Lung (tissue), 12 donors: Measurements from ENCODE around the gene MSH5. TPM values are rescaled to one million over a fixed set of nuclear protein-coding genes. Genes with fewer than 3 reads are reported as not detected.

Experiments
- ATAC-seq: fragments of 200-7000 bp; cut with Tn5 transposase; one replicate; pipeline ENCODE4 v1.9.1; 2020; ENCODE audit warnings: moderate number of reproducible peaks; ENCODE audit not compliant: insufficient read depth, low FRiP score
- DNase-seq, 3 donors: peaks; one replicate each; pipeline ENCODE4 v3.0.0-alpha.2; 2013 to 2017
- H3K27ac ChIP-seq, 2 donors: one replicate each; pipeline ENCODE4 v1.5.1; 2013; ENCODE audit warnings: mild to moderate bottlenecking in 2 of 2, moderate library complexity in 2 of 2, control low read depth in 1 of 2, inconsistent platforms in 1 of 2, low read depth in 1 of 2, low read length in 1 of 2
- H3K27me3 ChIP-seq, 3 donors: one replicate each; pipeline ENCODE4 v1.5.1; 2013; ENCODE audit warnings: low read length in 2 of 3; ENCODE audit not compliant: control insufficient read depth in 3 of 3, insufficient read depth in 3 of 3
- H3K36me3 ChIP-seq, 4 donors: one replicate each; pipeline ENCODE4 v1.5.1; 2013; ENCODE audit warnings: low read length in 4 of 4, mild to moderate bottlenecking in 1 of 4, moderate library complexity in 1 of 4; ENCODE audit not compliant: control insufficient read depth in 4 of 4, insufficient read depth in 4 of 4
- H3K4me1 ChIP-seq, 5 donors: one replicate each; pipeline ENCODE4 v1.5.1; 2013; ENCODE audit warnings: low read length in 5 of 5, mild to moderate bottlenecking in 2 of 5, moderate library complexity in 1 of 5; ENCODE audit not compliant: control insufficient read depth in 5 of 5, insufficient read depth in 5 of 5
- H3K4me3 ChIP-seq: one replicate; pipeline ENCODE4 v1.5.1; 2013; ENCODE audit warnings: mild to moderate bottlenecking, control low read depth, moderate library complexity
- H3K9ac ChIP-seq, 2 donors: one replicate each; pipeline ENCODE4 v1.5.1; 2013; ENCODE audit warnings: low read length in 2 of 2, control low read depth in 1 of 2; ENCODE audit not compliant: insufficient read depth in 1 of 2
- H3K9me3 ChIP-seq, 4 donors: one replicate each; pipeline ENCODE4 v1.5.1; 2013; ENCODE audit warnings: low read length in 3 of 4, mild to moderate bottlenecking in 1 of 4, moderate library complexity in 1 of 4; ENCODE audit not compliant: control insufficient read depth in 4 of 4, insufficient read depth in 3 of 4
- CTCF ChIP-seq: IDR thresholded peaks from 2 replicates; pipeline ENCODE4 v1.5.1; 2012; ENCODE audit warnings: mild to moderate bottlenecking; ENCODE audit errors: control extremely low read depth, extremely low read depth
- WGBS, 2 donors: extraction: QIAGEN DNeasy Blood & Tissue Kit; methylation state at CpG; one replicate each; pipeline ENCODE4 v1.1.7; 2013; 5-methylcytosine and 5-hydroxymethylcytosine counted together
- polyA plus RNA-seq, 2 donors: library from polyadenylated mRNA; stranded (reverse); fragments of 200-250 nt; gene quantifications; one replicate each; pipeline ENCODE4 v1.2.1, GENCODE V29; 2013
- total RNA-seq, 2 donors: library from RNA; depleted of rRNA in 1 of 2; stranded (reverse); fragments of >200 nt in 1 of 2; gene quantifications; one replicate each; pipeline ENCODE4 v1.2.1, GENCODE V29; 2014 to 2021
- donor health status: control.
- donor health status: control.
- donor health status: Bipolar disorder and iron deficiency.
- donor health status: healthy.
- donor health status: DM: yes; HTN: yes; CAD: no.

The MSH5 gene
- total and polyA plus RNA-seq, 4 donors = 4.5 to 17.8 (median 13.4) TPM

DNA sequence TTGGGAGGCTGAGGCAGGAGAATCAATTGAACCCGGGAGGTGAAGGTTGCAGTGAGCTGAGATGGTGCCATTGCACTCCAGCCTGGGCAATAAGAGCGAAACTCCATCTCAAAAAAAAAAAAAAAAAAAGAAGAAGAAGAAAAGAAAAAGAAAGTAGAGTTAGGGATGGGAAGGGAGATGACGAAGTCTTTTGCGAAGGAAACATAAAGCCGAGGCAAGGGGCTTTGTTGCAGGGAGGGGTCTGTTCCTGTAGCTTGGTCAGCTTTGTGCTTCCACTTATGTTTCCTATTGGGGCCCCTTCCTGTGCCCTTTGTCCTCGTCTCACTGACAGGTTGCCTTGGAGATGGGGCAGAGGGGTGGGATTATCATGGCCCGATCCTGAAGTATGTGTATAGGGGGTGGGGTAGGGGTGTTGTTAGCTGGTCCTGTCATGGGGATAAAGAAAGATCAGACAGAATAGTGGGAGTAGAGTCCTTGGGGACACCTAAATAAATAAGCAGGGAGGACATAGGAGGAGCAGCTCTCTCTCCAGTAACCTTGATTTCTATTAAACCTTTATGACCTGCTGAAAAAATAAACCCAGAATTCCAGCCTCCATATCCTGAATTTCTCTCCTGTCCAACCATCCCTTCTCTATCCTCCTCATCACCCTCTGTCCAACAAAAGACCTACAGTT is 2.4 kb upstream of the MSH5 start:
- peaks cover 4 to 17% (median 11%) of the 10 kb centered on the region in 4 donors for H3K36me3 ChIP-seq
- H3K27me3 ChIP-seq = no peaks in the 10 kb centered on the region
- no peak for TF ChIP-seq CTCF
- H3K9me3 ChIP-seq = no peaks in the 10 kb centered on the region
- H3K9ac ChIP-seq = peak overlapping the region; percentile 20 to 78
- H3K4me3 ChIP-seq = no peak overlapping the region
- H3K27ac ChIP-seq = peak overlapping the region; percentile 47 to 98
- DNase-seq = peak; percentile 69 to 79 (median 70)
- peaks cover 0 to 45% (median 17%) of the 10 kb centered on the region in 5 donors for H3K4me1 ChIP-seq
- WGBS, 2 donors = 10 to 30% methylated on average over 7 of the region's 7 CpGs
- ATAC-seq = no peak

DNA sequence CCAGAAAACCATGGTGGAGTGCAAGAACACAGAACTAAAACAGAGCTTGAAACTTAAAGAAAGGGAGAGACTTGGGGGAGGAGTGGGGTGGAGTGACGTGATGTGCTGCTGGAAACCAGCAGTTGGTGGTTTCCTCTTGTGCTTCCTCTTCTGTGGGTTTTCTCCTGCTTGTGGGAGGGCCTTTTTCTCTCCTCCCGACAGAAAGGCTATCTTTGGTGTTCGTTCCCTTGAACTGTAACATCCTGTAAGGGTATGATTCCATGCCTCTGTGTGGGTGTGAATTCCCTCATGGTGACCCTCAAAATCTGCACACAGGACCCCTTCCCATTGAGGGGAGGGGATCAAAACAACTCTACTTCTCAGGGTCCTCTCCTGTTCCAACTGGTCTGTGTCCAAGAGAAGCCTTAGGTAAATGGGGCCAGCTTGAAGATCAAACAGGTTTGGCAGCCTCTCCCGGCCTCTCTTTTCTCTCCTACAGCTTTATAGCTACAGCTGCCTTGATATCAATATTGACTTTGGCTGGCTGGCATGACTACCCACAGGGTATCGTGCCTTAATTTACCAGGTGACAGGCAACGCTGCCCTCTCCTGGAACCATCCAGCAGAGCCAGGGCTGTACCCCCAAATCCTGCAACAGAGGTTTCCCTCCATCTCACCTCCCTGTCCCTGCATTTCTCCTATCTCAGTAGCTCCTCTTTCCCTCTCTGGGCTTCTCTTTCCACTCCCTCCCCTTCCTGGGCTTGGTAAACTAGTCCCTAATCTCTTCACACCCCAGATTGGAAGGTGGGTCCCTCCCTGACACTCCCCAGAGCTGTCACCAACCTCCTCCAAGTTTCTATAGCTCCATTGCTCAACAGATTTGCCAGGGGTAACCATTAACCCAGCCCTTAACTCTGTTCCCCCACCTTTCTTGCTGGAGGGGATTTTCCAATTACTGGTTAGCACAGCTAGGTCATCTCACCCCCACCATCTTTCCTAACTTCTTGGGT is 1.5 kb upstream of the MSH5 start:
- ATAC-seq (no peak), DNase-seq (peak; percentile 75 to 92 (median 81))
- Histone ChIP-seq H3K27ac (peak overlapping the region in 1 of 2 donors; percentile 93), H3K27me3 (no peaks in the 10 kb centered on the region), H3K36me3 (peaks cover 4 to 14% (median 8%) of the 10 kb centered on the region in 4 donors), H3K9ac (peak overlapping the region; percentile 20 to 78), H3K9me3 (no peaks in the 10 kb centered on the region), H3K4me1 (peaks cover 0 to 45% (median 17%) of the 10 kb centered on the region in 5 donors), H3K4me3 (no peak overlapping the region)
- 4 to 9% methylated on average over 6 of the region's 6 CpGs for WGBS, 2 donors
- peak; percentile 11 for TF ChIP-seq CTCF

DNA sequence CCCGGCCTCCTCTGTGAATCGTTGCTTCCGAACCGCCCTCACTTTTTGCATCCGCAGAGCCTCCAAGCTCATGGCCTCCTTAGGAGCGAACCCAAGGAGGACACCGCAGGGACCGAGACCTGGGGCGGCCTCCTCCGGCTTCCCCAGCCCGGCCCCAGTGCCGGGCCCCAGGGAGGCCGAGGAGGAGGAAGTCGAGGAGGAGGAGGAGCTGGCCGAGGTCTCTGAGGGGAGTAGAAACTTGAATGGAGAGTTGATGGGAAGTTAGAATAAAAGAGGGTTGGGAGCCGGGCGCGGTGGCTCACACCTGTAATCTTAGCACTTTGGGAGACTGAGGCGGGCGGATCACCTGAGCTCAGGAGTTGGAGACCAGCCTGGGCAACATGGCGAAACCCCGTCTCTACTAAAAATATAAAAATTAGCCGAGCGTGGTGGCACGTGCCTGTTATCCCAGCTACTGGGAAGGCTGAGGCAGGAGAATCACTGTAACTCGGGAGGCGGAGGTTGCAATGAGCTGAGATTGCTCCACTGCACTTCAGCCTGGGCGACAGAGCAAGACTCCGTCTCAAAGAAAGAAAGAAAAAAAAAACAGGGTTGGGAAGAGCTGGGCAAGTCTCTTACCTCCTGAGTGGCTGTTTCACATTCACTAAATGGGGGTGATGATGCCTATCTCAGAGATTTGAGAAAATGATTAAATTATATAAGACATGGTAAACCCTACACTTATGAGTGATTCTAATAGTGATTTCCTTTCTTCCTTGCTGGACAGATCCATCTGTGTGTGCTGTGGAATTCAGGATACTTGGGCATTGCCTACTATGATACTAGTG is 805 bp downstream of the MSH5 start:
- no peak for DNase-seq
- Histone ChIP-seq H3K27ac (peak overlapping the region in 1 of 2 donors; percentile 91), H3K9me3 (no peaks in the 10 kb centered on the region), H3K27me3 (no peaks in the 10 kb centered on the region), H3K36me3 (peaks cover 0 to 4% (median 0%) of the 10 kb centered on the region in 4 donors), H3K4me3 (peak overlapping the region; percentile 74), H3K4me1 (peaks cover 0 to 36% (median 17%) of the 10 kb centered on the region in 5 donors), H3K9ac (no peak overlapping the region)
- no peak for TF ChIP-seq CTCF
- peak; percentile 8 for ATAC-seq
- 7 to 13% methylated on average over 29 of the region's 29 CpGs for WGBS, 2 donors
